NCI-H748 (cell line): ENCODE measurements around the gene SKA1.

ENCODE experiments used
- DNase-seq: peaks from one replicate; lab custom pipeline; 2025; ENCODE audit not compliant: unreplicated experiment; lab: John Stamatoyannopoulos, UW

Gene SKA1

GRCh38 chr18:50374753-50375391, at the start of gene SKA1:
TSS of gene SKA1 (plus strand) at chr18:50375046. CDS start at chr18:50375831, 785 bp downstream.
- peak; percentile 97 for DNase-seq

GRCh38 chr18:50327983-50328382, 46.9 kb upstream of the SKA1 start:
- no peak for DNase-seq

GRCh38 chr18:50330176-50330575, 44.7 kb upstream of the SKA1 start:
- no peak for DNase-seq

- DNase-seq = no peak
Observed at GRCh38 chr18:50331691-50332090, 43.2 kb upstream of the SKA1 start.

GRCh38 chr18:50334546-50335152, 40.2 kb upstream of the SKA1 start:
- DNase-seq = no peak

GRCh38 chr18:50338122-50338521, 36.7 kb upstream of the SKA1 start:
- DNase-seq = no peak

- no peak for DNase-seq
Observed at GRCh38 chr18:50338715-50339114, 36.1 kb upstream of the SKA1 start.

- no peak for DNase-seq
Observed at GRCh38 chr18:50340078-50340477, 34.8 kb upstream of the SKA1 start.

GRCh38 chr18:50341443-50341842, 33.4 kb upstream of the SKA1 start:
- DNase-seq = no peak

- no peak for DNase-seq
Observed at GRCh38 chr18:50350699-50351098, 24.1 kb upstream of the SKA1 start.

GRCh38 chr18:50356036-50356945, 18.6 kb upstream of the SKA1 start:
- DNase-seq = no peak

GRCh38 chr18:50358844-50359243, 16.0 kb upstream of the SKA1 start:
- DNase-seq = no peak

- no peak for DNase-seq
Observed at GRCh38 chr18:50359806-50360205, 15.0 kb upstream of the SKA1 start.

- DNase-seq = no peak
Observed at GRCh38 chr18:50360611-50361010, 14.2 kb upstream of the SKA1 start.

GRCh38 chr18:50369672-50370071, 5.2 kb upstream of the SKA1 start:
- no peak for DNase-seq

- no peak for DNase-seq
Observed at GRCh38 chr18:50372743-50373142, 2.1 kb upstream of the SKA1 start.

- DNase-seq = no peak
Observed at GRCh38 chr18:50373561-50374219, 1.2 kb upstream of the SKA1 start.

- DNase-seq = no peak
Observed at GRCh38 chr18:50374220-50374752, 560 bp upstream of the SKA1 start.

- no peak for DNase-seq
Observed at GRCh38 chr18:50377061-50377798, 2.4 kb downstream of the SKA1 start.

- DNase-seq = peak; percentile 39
Observed at GRCh38 chr18:50388988-50389387, 14.1 kb downstream of the SKA1 start.
